ENCODE data around the gene UPF1.

The UPF1 gene

GRCh38 chr19:18886972-18887371, 55.2 kb downstream of the UPF1 start:
- no peak for ATAC-seq

GRCh38 chr19:18889949-18890745, 58.4 kb downstream of the UPF1 start:
- ATAC-seq: no peak
- TF ChIP-seq GLIS3 (CRISPR knock-in tag; IDR thresholded peaks at IDR 0.05): no peak
- TF ChIP-seq TOX (CRISPR knock-in tag; IDR thresholded peaks at IDR 0.05; ENCODE audit: borderline replicate concordance): no peak
- TF ChIP-seq ESRRG (CRISPR knock-in tag; IDR thresholded peaks at IDR 0.05): no peak
- TF ChIP-seq OSR1 (CRISPR knock-in tag; IDR thresholded peaks at IDR 0.05): no peak
- TF ChIP-seq RARB (CRISPR knock-in tag; IDR thresholded peaks at IDR 0.05): no peak
- TF ChIP-seq ZFP30 (CRISPR knock-in tag; IDR thresholded peaks at IDR 0.05): no peak
- no peak for TF ChIP-seq ZNF565 (CRISPR knock-in tag; conservative IDR thresholded peaks at IDR 0.05; ENCODE audit: low read depth)
- TF ChIP-seq ISL1 (CRISPR knock-in tag; IDR thresholded peaks at IDR 0.05): no peak
- no peak for TF ChIP-seq TCF4 (CRISPR knock-in tag; IDR thresholded peaks at IDR 0.05; ENCODE audit: borderline replicate concordance)
- TF ChIP-seq CSDC2 (CRISPR knock-in tag; IDR thresholded peaks at IDR 0.05): no peak
- no peak for TF ChIP-seq ZNF70 (CRISPR knock-in tag; IDR thresholded peaks at IDR 0.05)
- TF ChIP-seq POU6F1 (CRISPR knock-in tag; IDR thresholded peaks at IDR 0.05; ENCODE audit: borderline replicate concordance, low read depth): no peak
- no peak for TF ChIP-seq TSHZ2 (CRISPR knock-in tag; IDR thresholded peaks at IDR 0.05)
- TF ChIP-seq BACH2 (CRISPR knock-in tag; IDR thresholded peaks at IDR 0.05; ENCODE audit: borderline replicate concordance): no peak
- no peak for TF ChIP-seq PATZ1 (CRISPR knock-in tag; IDR thresholded peaks at IDR 0.05; ENCODE audit: borderline replicate concordance)

More at GRCh38 chr19:18886972-18887371, 55.2 kb downstream of the UPF1 start:
- no peak for TF ChIP-seq CSRNP3 (CRISPR knock-in tag; IDR thresholded peaks at IDR 0.05)

- no peak for ATAC-seq
- TF ChIP-seq TCF4 (CRISPR knock-in tag; IDR thresholded peaks at IDR 0.05; ENCODE audit: borderline replicate concordance) (no peak), TSHZ2 (CRISPR knock-in tag; IDR thresholded peaks at IDR 0.05) (no peak), ISL1 (CRISPR knock-in tag; IDR thresholded peaks at IDR 0.05) (no peak), PATZ1 (CRISPR knock-in tag; IDR thresholded peaks at IDR 0.05; ENCODE audit: borderline replicate concordance) (no peak), ESRRG (CRISPR knock-in tag; IDR thresholded peaks at IDR 0.05) (no peak), ZNF8 (CRISPR knock-in tag; IDR thresholded peaks at IDR 0.05) (no peak), OSR1 (CRISPR knock-in tag; IDR thresholded peaks at IDR 0.05) (no peak), ZFP30 (CRISPR knock-in tag; IDR thresholded peaks at IDR 0.05) (no peak), SNAI2 (CRISPR knock-in tag; IDR thresholded peaks at IDR 0.05) (no peak), ZNF70 (CRISPR knock-in tag; IDR thresholded peaks at IDR 0.05) (no peak), CSDC2 (CRISPR knock-in tag; IDR thresholded peaks at IDR 0.05) (no peak), BACH2 (CRISPR knock-in tag; IDR thresholded peaks at IDR 0.05; ENCODE audit: borderline replicate concordance) (no peak), GLIS3 (CRISPR knock-in tag; IDR thresholded peaks at IDR 0.05) (no peak), RARB (CRISPR knock-in tag; IDR thresholded peaks at IDR 0.05) (no peak)
- TF ChIP-seq, protein P1, sequence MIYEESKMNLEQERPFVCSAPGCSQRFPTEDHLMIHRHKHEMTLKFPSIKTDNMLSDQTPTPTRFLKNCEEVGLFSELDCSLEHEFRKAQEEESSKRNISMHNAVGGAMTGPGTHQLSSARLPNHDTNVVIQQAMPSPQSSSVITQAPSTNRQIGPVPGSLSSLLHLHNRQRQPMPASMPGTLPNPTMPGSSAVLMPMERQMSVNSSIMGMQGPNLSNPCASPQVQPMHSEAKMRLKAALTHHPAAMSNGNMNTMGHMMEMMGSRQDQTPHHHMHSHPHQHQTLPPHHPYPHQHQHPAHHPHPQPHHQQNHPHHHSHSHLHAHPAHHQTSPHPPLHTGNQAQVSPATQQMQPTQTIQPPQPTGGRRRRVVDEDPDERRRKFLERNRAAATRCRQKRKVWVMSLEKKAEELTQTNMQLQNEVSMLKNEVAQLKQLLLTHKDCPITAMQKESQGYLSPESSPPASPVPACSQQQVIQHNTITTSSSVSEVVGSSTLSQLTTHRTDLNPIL (CRISPR knock-in tag; IDR thresholded peaks at IDR 0.05; ENCODE audit: low read depth): no peak
Observed at GRCh38 chr19:18893587-18894253, 62.0 kb downstream of the UPF1 start.

Measured in SK-N-SH treated with all-trans-retinoic acid at 6 μM for 48 hours (cell line).